ENCODE measurements around the gene COL18A1. TPM values are rescaled to one million over a fixed set of nuclear protein-coding genes. Genes with fewer than 3 reads are reported as not detected.

The COL18A1 gene
- total and polyA plus RNA-seq, 2 of the 8 experiments (the other 6 are each of a cell fraction or from before 2014, with no cell fraction given), result 145 to 201 TPM

DNA sequence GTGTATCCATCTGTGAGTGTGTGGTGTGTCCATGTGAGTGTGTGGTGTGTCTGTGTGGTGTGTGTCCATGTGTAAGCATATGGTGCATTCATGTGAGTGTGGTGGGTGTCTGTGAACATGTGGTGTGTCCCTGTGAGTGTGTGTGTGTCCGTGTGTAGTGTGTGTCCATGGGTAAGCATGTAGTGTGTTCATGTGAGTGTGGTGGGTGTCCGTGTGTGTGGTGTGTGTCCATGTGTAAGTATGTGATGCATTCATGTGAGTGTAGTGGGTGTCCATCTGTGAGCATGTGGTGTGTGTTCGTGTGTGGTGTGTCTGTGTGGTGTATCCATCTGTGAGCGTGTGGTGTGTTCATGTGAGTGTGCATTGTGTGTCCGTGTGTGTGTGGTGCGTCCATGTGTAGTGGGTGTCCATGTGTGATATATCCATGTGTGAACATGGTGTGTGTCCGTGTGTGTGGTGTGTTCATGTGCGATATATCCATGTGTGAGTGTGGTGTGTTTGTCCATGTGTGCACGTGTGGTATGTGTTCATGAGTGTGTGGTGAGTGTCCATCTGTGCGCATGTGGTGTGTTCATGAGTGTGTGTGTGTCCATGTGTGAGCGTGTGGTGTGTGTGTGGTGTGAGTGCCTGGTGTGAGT is 124.9 kb downstream of the COL18A1 start (continued):
- TF ChIP-seq, protein P1, sequence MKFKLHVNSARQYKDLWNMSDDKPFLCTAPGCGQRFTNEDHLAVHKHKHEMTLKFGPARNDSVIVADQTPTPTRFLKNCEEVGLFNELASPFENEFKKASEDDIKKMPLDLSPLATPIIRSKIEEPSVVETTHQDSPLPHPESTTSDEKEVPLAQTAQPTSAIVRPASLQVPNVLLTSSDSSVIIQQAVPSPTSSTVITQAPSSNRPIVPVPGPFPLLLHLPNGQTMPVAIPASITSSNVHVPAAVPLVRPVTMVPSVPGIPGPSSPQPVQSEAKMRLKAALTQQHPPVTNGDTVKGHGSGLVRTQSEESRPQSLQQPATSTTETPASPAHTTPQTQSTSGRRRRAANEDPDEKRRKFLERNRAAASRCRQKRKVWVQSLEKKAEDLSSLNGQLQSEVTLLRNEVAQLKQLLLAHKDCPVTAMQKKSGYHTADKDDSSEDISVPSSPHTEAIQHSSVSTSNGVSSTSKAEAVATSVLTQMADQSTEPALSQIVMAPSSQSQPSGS (IDR thresholded peaks at IDR 0.05; ENCODE audit: low read length), result no peak
- no peak for TF ChIP-seq RBBP5 (IDR thresholded peaks at IDR 0.05; ENCODE audit: borderline replicate concordance, low read depth, low read length)
- no peak for TF ChIP-seq RXRA (IDR thresholded peaks at IDR 0.05; ENCODE audit: insufficient read depth, low read depth, low read length)
- TF ChIP-seq ASH2L (IDR thresholded peaks at IDR 0.05; ENCODE audit: low read length), result no peak
- TF ChIP-seq CBX5 (IDR thresholded peaks at IDR 0.05; ENCODE audit: low read depth, low read length), result no peak

Measured in H1 (cell line).